ENCODE results near the gene DDX24.

DNA sequence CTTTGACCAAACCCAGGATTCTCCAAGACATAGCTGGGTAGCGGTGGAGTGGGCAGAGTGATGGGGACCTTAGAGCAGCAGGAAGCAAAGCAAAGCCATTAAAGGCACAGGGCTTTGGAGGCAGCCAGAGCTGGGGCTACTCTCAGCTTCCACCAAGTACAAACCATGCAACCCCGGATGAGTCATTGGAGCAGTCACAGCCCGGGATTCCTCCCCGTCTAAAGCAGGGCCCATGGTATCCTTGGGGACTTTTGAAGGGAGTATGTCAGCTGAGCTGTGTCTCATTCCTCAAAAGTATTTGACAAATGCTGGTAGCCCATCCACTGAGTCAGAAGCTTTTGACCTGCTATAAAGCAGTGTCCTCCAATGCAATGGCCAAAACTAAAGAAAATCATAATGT, 19.8 kb upstream of the DDX24 start:
- TF ChIP-seq EZH2 (IDR thresholded peaks at IDR 0.05) (no peak), POLR2AphosphoS5 (IDR thresholded peaks at IDR 0.05; ENCODE audit: borderline replicate concordance, low read depth, low read length) (no peak), FOXP2 (optimal IDR thresholded peaks at IDR 0.05; ENCODE audit: control extremely low read depth, extremely low read length, insufficient read depth) (no peak)

Data from SK-N-MC (cell line).